Measurements from ENCODE around the gene UNK.

Gene UNK

DNA sequence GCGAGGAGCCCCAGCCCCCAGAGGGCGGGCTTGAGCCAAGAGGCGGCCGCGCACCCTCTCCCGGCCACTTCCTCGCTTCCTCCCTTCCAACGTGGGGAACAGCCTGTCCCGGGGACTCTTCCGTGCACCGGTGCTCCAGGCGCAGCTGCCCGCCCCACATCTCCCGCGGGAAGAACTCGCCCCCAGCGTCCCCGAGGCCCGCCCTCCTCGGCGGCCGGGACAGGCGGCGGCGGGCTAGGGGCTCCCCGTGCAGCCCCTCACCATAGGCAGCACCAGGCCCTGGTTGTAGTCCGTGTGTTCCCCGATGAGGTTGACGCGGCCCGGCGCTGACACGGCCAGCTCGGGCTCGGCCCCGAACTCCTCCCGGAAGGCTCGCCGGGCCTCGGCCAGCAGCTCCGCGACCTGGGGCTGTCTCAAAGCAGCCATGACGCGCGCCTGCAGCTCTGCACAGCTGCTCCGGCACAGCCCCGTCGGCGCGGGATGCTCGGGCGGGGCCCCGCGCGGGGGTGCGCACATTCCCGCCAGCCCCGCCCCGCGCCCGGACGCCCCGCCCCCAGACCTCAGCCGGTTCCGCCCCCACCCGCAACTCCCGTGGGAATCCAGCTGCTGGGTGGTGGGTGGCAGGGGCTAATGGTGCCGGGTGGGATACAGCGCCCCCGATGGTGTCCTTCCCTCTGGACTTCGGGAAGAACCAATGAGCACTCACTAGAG is 19.7 kb upstream of the UNK start, which contains the start of gene GALK1:
Gene GALK1 (minus strand): TSS at position 482 of the 711 bp plus-strand sequence. CDS start 56 bp downstream, at position 426.
- DNase-seq (ENCODE audit: insufficient read length): peak; percentile 91
- FAIRE-seq: peak; percentile 60

GRCh38 chr17:75765981-75766380 is 18.6 kb upstream of the UNK start:
- no peak for FAIRE-seq
- no peak for TF ChIP-seq TAF1 (IDR thresholded peaks at IDR 0.05; ENCODE audit: borderline replicate concordance, low read depth, low read length)
- no peak for DNase-seq (ENCODE audit: insufficient read length)

More for the DNA sequence above, 19.7 kb upstream of the UNK start, which contains the start of gene GALK1:
- 0 out of 2 replicates have a peak, but pooled peaks have one; percentile 17 for TF ChIP-seq TAF1 (IDR thresholded peaks at IDR 0.05; ENCODE audit: borderline replicate concordance, low read depth, low read length)
- no peak for TF ChIP-seq POLR2AphosphoS5 (IDR thresholded peaks at IDR 0.05; ENCODE audit: low read depth, low read length)

- FAIRE-seq (no peak), DNase-seq (ENCODE audit: insufficient read length) (no peak)
- no peak for TF ChIP-seq POLR2AphosphoS5 (IDR thresholded peaks at IDR 0.05; ENCODE audit: low read depth, low read length)
- no peak for TF ChIP-seq TAF1 (IDR thresholded peaks at IDR 0.05; ENCODE audit: borderline replicate concordance, low read depth, low read length)
- no peak for TF ChIP-seq POLR2A (IDR thresholded peaks at IDR 0.05; ENCODE audit: low read depth, low read length)
Measured at GRCh38 chr17:75767881-75768280, 16.7 kb upstream of the UNK start.

DNA sequence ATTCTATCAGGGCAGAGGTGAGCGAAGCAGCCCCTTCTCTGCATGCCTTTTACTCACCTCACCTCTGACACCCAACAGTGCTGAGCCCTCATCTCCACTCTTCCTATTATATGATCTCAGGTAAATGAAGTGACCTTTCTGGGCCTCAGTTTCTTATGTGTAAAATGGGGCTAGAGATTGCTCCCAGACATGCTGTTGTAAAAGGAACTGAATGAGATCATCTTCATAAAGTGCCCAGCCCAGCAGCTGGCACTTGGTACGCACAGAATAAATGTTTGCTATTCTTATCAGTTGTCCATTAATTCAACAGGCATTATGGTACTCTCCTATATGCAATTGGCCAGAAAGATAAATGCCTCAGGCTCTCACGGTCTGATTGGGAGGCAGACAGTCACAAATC is 15.1 kb upstream of the UNK start:
- TF ChIP-seq POLR2A (IDR thresholded peaks at IDR 0.05; ENCODE audit: low read depth, low read length) (no peak), TAF1 (IDR thresholded peaks at IDR 0.05; ENCODE audit: borderline replicate concordance, low read depth, low read length) (no peak), POLR2AphosphoS5 (IDR thresholded peaks at IDR 0.05; ENCODE audit: low read depth, low read length) (no peak)
- no peak for FAIRE-seq
- no peak for DNase-seq (ENCODE audit: insufficient read length)

GRCh38 chr17:75771334-75772281 is 13.0 kb upstream of the UNK start:
- TF ChIP-seq POLR2A (IDR thresholded peaks at IDR 0.05; ENCODE audit: low read depth, low read length) (no peak), POLR2AphosphoS5 (IDR thresholded peaks at IDR 0.05; ENCODE audit: low read depth, low read length) (no peak), TAF1 (IDR thresholded peaks at IDR 0.05; ENCODE audit: borderline replicate concordance, low read depth, low read length) (no peak)
- no peak for FAIRE-seq
- DNase-seq (ENCODE audit: insufficient read length): no peak

- DNase-seq (ENCODE audit: insufficient read length): no peak
Measured at GRCh38 chr17:75773121-75773807, 11.3 kb upstream of the UNK start.

DNA sequence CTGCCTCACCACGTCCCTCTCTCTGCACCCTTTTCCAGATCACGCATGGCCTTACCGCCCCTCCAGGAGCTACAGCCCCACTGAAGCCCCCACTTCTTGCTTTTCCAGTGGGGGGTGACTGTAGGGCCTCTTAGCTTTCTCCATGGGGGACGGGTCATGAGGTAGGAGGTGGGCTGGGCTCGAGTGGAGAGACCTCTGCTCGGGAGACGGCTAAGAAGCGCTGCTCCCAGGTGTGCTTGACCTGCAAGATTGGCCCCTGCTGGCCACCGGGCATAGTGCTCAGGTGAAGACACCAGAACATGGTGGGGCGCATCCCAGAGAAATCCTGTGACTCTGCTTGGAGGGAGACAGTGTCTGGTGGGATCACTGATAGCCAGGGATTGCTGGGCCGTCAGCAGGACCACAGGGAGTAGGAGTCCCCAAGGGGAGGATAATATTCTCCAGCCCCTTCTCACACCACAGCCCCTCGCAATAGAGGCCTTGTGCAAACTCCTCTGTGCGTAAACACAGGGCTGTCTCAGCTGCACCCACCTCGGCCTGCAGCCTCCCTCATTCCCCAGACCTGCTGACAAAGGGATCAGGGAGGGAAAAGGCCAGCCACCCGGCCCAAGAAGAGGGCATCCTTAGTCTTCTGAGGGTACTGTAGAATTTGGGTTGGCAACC is 10.7 kb upstream of the UNK start:
- FAIRE-seq (no peak), DNase-seq (ENCODE audit: insufficient read length) (no peak)
- TF ChIP-seq POLR2AphosphoS5 (IDR thresholded peaks at IDR 0.05; ENCODE audit: low read depth, low read length) (no peak), POLR2A (IDR thresholded peaks at IDR 0.05; ENCODE audit: low read depth, low read length) (no peak), TAF1 (IDR thresholded peaks at IDR 0.05; ENCODE audit: borderline replicate concordance, low read depth, low read length) (no peak)

More at GRCh38 chr17:75773121-75773807, 11.3 kb upstream of the UNK start:
- TF ChIP-seq TAF1 (IDR thresholded peaks at IDR 0.05; ENCODE audit: borderline replicate concordance, low read depth, low read length) (no peak), POLR2AphosphoS5 (IDR thresholded peaks at IDR 0.05; ENCODE audit: low read depth, low read length) (no peak), POLR2A (IDR thresholded peaks at IDR 0.05; ENCODE audit: low read depth, low read length) (no peak)
- FAIRE-seq: no peak

DNA sequence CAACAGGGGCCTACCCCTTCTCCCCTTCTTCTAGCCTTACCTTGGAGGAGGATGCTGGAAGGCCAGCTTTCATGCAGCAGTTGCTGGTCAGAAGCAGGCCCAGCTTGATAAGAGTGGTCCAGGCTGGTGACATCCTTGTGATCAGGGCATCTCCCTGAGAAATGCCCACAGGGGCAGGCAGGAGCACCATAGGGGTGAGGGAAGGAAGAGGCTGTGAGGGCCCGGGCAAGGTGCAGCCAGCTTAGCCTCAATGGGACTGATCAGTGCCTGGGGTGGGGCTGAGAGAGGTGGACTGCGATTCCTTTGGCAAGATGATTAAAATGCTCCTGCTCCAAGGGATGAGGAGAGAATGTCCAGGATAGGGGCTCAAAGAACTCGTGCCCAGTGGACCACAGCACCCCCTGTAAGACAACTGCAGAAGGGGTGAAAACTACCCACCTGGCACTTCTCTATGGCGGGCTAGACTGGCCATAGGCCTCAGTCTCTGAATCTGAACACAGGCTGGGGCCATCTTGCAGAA is 10.1 kb upstream of the UNK start:
- FAIRE-seq (no peak), DNase-seq (ENCODE audit: insufficient read length) (no peak)
- TF ChIP-seq POLR2A (IDR thresholded peaks at IDR 0.05; ENCODE audit: low read depth, low read length) (no peak), POLR2AphosphoS5 (IDR thresholded peaks at IDR 0.05; ENCODE audit: low read depth, low read length) (no peak), TAF1 (IDR thresholded peaks at IDR 0.05; ENCODE audit: borderline replicate concordance, low read depth, low read length) (no peak)

DNA sequence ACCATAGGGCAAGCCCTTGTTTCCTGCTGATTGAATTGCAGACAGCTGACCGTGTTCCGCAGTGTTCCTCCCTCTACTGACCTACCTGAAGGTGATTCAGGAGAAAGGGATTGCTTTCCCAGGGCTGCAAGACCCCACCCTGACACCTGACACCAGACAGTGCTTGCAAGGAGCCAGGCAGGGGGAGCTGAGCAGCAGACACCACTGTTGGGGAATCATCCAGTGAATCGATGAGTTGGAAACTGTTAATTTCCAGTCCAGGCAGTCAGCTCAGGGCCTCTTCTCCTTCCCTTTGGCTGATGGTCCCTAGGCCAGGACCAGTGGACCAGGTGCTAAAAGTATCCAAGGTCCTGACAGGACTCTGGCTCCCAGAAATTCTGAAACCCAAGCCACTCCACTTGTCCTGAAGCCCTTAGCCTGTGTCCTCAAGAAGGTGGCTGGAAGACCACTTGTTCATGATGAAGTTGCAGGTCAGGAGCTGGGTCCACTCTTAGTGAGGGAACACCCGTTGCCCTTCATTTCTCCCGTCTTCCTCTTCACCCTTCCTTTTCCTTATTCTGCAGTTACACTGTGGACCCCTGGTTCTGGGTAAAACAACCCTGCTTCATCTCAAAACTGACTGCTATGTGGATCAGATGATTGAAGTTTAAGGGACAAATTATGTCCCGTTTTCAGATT is 9.5 kb upstream of the UNK start:
- peak; percentile 54 for TF ChIP-seq POLR2A (IDR thresholded peaks at IDR 0.05; ENCODE audit: low read depth, low read length)
- TF ChIP-seq POLR2AphosphoS5 (IDR thresholded peaks at IDR 0.05; ENCODE audit: low read depth, low read length): peak; percentile 90
- TF ChIP-seq TAF1 (IDR thresholded peaks at IDR 0.05; ENCODE audit: borderline replicate concordance, low read depth, low read length): no peak
- FAIRE-seq (no peak), DNase-seq (ENCODE audit: insufficient read length) (no peak)

Measured in GM12892 (cell line).